Naive thymus-derived CD4-positive, alpha-beta T cell (primary cell): ENCODE measurements around the gene UQCR11. TPM values are rescaled to one million over a fixed set of nuclear protein-coding genes. Genes with fewer than 3 reads are reported as not detected.

Source experiments
- ATAC-seq: fragments of 150-1000 bp; cut with Tn5 transposase; 2 replicates; pipeline ENCODE4 v1.10.0; 2021; ENCODE audit warnings: mild to moderate bottlenecking, moderate library complexity
- CTCF ChIA-PET: fragments of 350-600 bp; sonication (Branson Sonifier 250); formaldehyde crosslinking; loops from one replicate; lab custom pipeline; 2021; ENCODE audit warnings: antibody characterized with exemption; lab: Charles Lee
- POLR2A ChIA-PET: fragments of 350-600 bp; sonication (Branson Sonifier 250); formaldehyde crosslinking; loops from one replicate; lab custom pipeline; 2021; ENCODE audit warnings: antibody characterized with exemption, inconsistent platforms; lab: Charles Lee
- DNase-seq, 9 donors: peaks; one replicate each; pipeline versions ENCODE4 v3.0.0 to v3.0.0-alpha.2; 2020 to 2022; ENCODE audit warnings: mixed read lengths in 1 of 9
- H3K27ac ChIP-seq: one replicate; pipeline ENCODE4 v1.7.0; 2013; ENCODE audit warnings: mild to moderate bottlenecking, low read depth, low read length, moderate library complexity
- H3K27me3 ChIP-seq, 2 donors: one replicate each; pipeline ENCODE4 v1.7.0; 2013; ENCODE audit warnings: low read length in 2 of 2, mild to moderate bottlenecking in 2 of 2, moderate library complexity in 2 of 2; ENCODE audit not compliant: control insufficient read depth in 2 of 2, insufficient read depth in 2 of 2
- H3K36me3 ChIP-seq, 3 experiments: 1 replicate in 2 of 3; 2 replicates in 1 of 3; pipeline ENCODE4 v1.7.0; 2013; ENCODE audit warnings: low read length in 3 of 3, mild to moderate bottlenecking in 3 of 3, moderate library complexity in 1 of 3; ENCODE audit not compliant: insufficient read depth in 3 of 3, control insufficient read depth in 2 of 3
- H3K4me1 ChIP-seq, 2 donors: one replicate each; pipeline ENCODE4 v1.7.0; 2013; ENCODE audit warnings: low read length in 2 of 2, mild to moderate bottlenecking in 2 of 2, moderate library complexity in 1 of 2; ENCODE audit not compliant: control insufficient read depth in 2 of 2, insufficient read depth in 2 of 2
- H3K4me3 ChIP-seq: 2 replicates; pipeline ENCODE4 v1.7.0; 2013; ENCODE audit warnings: mild to moderate bottlenecking, low read length
- H3K9me3 ChIP-seq, 3 experiments: 1 replicate in 2 of 3; 2 replicates in 1 of 3; pipeline ENCODE4 v1.7.0; 2013; ENCODE audit warnings: low read length in 3 of 3; ENCODE audit not compliant: control insufficient read depth in 2 of 3
- H3K27ac Mint-ChIP-seq, 9 donors: one replicate each; pipeline ENCODE4 v1.8.0; 2020 to 2022; ENCODE audit warnings: mixed read lengths in 9 of 9, mild to moderate bottlenecking in 8 of 9, moderate library complexity in 5 of 9, inconsistent platforms in 2 of 9
- H3K27me3 Mint-ChIP-seq, 5 donors: one replicate each; pipeline ENCODE4 v1.8.0; 2021 to 2022; ENCODE audit warnings: mixed read lengths in 5 of 5, mild to moderate bottlenecking in 1 of 5
- H3K36me3 Mint-ChIP-seq, 5 donors: one replicate each; pipeline ENCODE4 v1.8.0; 2020 to 2022; ENCODE audit warnings: mixed read lengths in 5 of 5, mild to moderate bottlenecking in 3 of 5, inconsistent platforms in 1 of 5
- H3K4me1 Mint-ChIP-seq, 7 donors: one replicate each; pipeline ENCODE4 v1.8.0; 2020 to 2022; ENCODE audit warnings: mixed read lengths in 7 of 7, mild to moderate bottlenecking in 3 of 7, inconsistent platforms in 1 of 7
- H3K4me3 Mint-ChIP-seq, 10 donors: one replicate each; pipeline ENCODE4 v1.8.0; 2020 to 2022; ENCODE audit warnings: mild to moderate bottlenecking in 10 of 10, mixed read lengths in 10 of 10, moderate library complexity in 6 of 10, inconsistent platforms in 2 of 10
- H3K9me3 Mint-ChIP-seq, 11 donors: one replicate each; pipeline ENCODE4 v1.8.0; 2020 to 2022; ENCODE audit warnings: mixed read lengths in 11 of 11, mild to moderate bottlenecking in 4 of 11, inconsistent platforms in 1 of 11, moderate library complexity in 1 of 11
- intact Hi-C, 2 donors: fragments of 100-400 bp; cut with micrococcal nuclease; formaldehyde crosslinking; loops; one replicate each; pipeline ENCODE4 v1.15.1; 2023
- polyA plus RNA-seq, 2 donors: library from polyadenylated mRNA; unstranded; fragments of 300-500 nt; fragmentation: Illumina TruSeq; gene quantifications; one replicate each; pipeline ENCODE4 v1.2.3, GENCODE V29; 2021
- total RNA-seq, 6 experiments: library from RNA in 5 of 6; stranded (reverse) in 5 of 6; gene quantifications; 1 replicate in 5 of 6; 2 replicates in 1 of 6; pipeline ENCODE4 v1.2.3 and lab custom pipeline; 2021 to 2026

The UQCR11 gene
- total and polyA plus RNA-seq, 7 experiments from 2014 or later = 94.3 to 606 (median 148) TPM

GRCh38 chr19:1613808-1614570, 8.7 kb upstream of the UQCR11 start:
- Histone ChIP-seq H3K36me3 (peaks cover 0 to 78% (median 6%) of the 10 kb centered on the region in 3 experiments), H3K27ac (no peak overlapping the region), H3K27me3 (no peaks in the 10 kb centered on the region), H3K4me3 (no peak overlapping the region), H3K9me3 (no peaks in the 10 kb centered on the region), H3K4me1 (peaks cover 10 to 15% of the 10 kb centered on the region in 2 donors)
- Mint-ChIP-seq H3K27me3 (no peaks in the 10 kb centered on the region), H3K4me3 (no peak overlapping the region), H3K36me3 (peaks cover 0 to 27% (median 8%) of the 10 kb centered on the region in 5 donors), H3K9me3 (peaks cover 0 to 2% (median 0%) of the 10 kb centered on the region in 11 donors), H3K27ac (peak overlapping the region in 1 of 9 donors; percentile 5), H3K4me1 (peaks cover 21 to 40% (median 29%) of the 10 kb centered on the region in 7 donors)
- ATAC-seq (no peak), DNase-seq (no peak)
- ChIA-PET POLR2A (interaction anchor here (0.6 kb wide), 1 partner anchor 15 kb away, joined by 3 read pairs; no protein-coding TSS in a partner anchor), CTCF (no interaction called here)
- intact Hi-C loops = no loop called here

GRCh38 chr19:1613146-1613545, 7.9 kb upstream of the UQCR11 start:
- Histone ChIP-seq H3K9me3 (no peaks in the 10 kb centered on the region), H3K27me3 (no peaks in the 10 kb centered on the region), H3K36me3 (peaks cover 0 to 70% (median 6%) of the 10 kb centered on the region in 3 experiments), H3K4me3 (no peak overlapping the region), H3K27ac (no peak overlapping the region), H3K4me1 (peaks cover 16 to 22% of the 10 kb centered on the region in 2 donors)
- Mint-ChIP-seq H3K27me3 (no peaks in the 10 kb centered on the region), H3K9me3 (peaks cover 0 to 2% (median 0%) of the 10 kb centered on the region in 11 donors), H3K36me3 (peaks cover 0 to 27% (median 8%) of the 10 kb centered on the region in 5 donors), H3K27ac (no peak overlapping the region), H3K4me1 (peaks cover 23 to 44% (median 32%) of the 10 kb centered on the region in 7 donors), H3K4me3 (no peak overlapping the region)
- intact Hi-C loops = no loop called here
- POLR2A ChIA-PET = interaction anchor here (0.5 kb wide), 1 partner anchor 159 kb away, joined by 3 read pairs; no protein-coding TSS in a partner anchor
- ATAC-seq (no peak), DNase-seq (no peak)
- CTCF ChIA-PET = no interaction called here

DNA sequence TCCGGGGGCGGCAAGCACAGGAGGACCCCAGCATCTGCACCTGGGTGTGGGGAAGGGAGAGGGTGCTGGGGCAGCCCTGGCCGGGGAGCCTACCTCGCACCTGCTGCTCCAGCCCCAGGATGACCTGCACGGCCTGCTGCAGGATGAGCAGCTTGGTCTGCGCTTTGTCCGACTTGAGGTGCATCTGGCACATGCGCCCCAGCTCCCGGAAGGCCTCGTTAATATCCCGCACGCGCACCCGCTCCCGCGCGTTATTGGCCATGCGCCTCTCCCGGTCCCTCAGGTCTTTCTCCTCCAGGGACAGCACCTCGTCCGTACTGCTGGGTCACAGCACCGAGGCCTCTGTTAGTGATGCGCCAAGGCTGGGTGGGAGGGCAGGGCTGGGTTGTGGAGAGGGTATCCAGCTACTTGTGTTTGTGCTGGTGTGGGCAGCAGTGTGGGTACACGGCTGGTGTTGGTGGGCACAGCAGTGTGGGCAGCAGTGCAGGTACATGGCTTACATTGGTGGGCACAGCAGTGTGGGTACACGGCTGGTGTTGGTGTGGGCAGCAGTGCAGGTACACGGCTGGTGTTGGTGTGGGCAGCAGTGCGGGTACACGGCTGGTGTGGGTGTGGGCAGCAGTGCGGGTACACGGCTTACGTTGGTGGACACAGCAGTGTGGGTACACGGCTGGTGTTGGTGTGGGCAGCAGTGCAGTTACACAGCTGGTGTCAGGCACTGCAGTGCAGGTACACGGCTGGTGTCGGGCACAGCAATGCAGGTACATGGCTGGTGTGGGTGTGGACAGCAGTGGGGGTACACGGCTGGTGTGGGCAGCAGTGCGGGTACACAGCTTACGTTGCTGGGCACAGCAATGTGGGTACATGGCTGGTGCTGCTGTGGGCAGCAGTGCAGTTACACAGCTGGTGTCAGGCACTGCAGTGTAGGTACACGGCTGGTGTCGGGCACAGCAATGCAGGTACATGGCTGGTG, 7.1 kb upstream of the UQCR11 start:
- Histone ChIP-seq H3K27me3 (no peaks in the 10 kb centered on the region), H3K4me1 (peaks cover 16 to 22% of the 10 kb centered on the region in 2 donors), H3K36me3 (peaks cover 0 to 63% (median 6%) of the 10 kb centered on the region in 3 experiments), H3K4me3 (no peak overlapping the region), H3K27ac (no peak overlapping the region), H3K9me3 (no peaks in the 10 kb centered on the region)
- Mint-ChIP-seq H3K9me3 (peaks cover 0 to 2% (median 0%) of the 10 kb centered on the region in 11 donors), H3K27me3 (no peaks in the 10 kb centered on the region), H3K36me3 (peaks cover 0 to 27% (median 8%) of the 10 kb centered on the region in 5 donors), H3K4me3 (no peak overlapping the region), H3K4me1 (peaks cover 18 to 40% (median 30%) of the 10 kb centered on the region in 7 donors), H3K27ac (peak overlapping the region in 1 of 9 donors; percentile 54)
- ChIA-PET CTCF (interaction anchor here (0.6 to 1.4 kb wide), 2 partner anchors 58 to 1347 kb away, joined by 3 to 4 read pairs; no protein-coding TSS in a partner anchor), POLR2A (interaction anchor here (0.5 kb wide), 1 partner anchor 159 kb away, joined by 3 read pairs; no protein-coding TSS in a partner anchor)
- ATAC-seq (no peak), DNase-seq (no peak)
- intact Hi-C loops = no loop called here

DNA sequence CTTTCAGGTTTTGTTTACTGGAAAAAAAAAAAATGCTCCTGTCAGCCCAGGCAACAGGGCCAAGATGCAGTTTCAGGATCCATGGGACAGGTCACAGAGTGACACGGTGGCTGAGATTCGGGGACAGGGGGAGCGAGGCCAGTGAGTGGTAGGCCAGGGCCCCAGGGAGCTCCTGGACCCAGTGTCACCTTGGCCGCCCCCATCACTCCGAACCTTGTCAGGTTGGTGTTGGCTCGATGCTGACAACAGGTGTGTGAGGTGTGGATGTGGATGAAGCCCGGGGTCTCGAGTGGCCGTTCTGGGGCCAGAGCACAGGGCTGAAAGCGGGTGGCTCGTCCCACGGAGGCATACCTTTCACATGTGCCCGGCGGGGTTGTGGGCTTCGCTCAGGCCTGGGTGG, 6.1 kb upstream of the UQCR11 start:
- Histone ChIP-seq H3K4me1 (peaks cover 18 to 23% of the 10 kb centered on the region in 2 donors), H3K27me3 (no peaks in the 10 kb centered on the region), H3K4me3 (no peak overlapping the region), H3K36me3 (peaks cover 0 to 56% (median 6%) of the 10 kb centered on the region in 3 experiments), H3K9me3 (no peaks in the 10 kb centered on the region), H3K27ac (no peak overlapping the region)
- DNase-seq (no peak), ATAC-seq (no peak)
- intact Hi-C loops = no loop called here
- Mint-ChIP-seq H3K9me3 (peaks cover 0 to 2% (median 0%) of the 10 kb centered on the region in 11 donors), H3K36me3 (peaks cover 0 to 19% (median 5%) of the 10 kb centered on the region in 5 donors), H3K27me3 (no peaks in the 10 kb centered on the region), H3K4me1 (peaks cover 8 to 39% (median 26%) of the 10 kb centered on the region in 7 donors), H3K4me3 (peak overlapping the region in 2 of 10 donors; percentile 2 to 23), H3K27ac (peak overlapping the region in 3 of 9 donors; percentile 23 to 70 (median 63))
- ChIA-PET CTCF (interaction anchor here (0.6 to 1.4 kb wide), 2 partner anchors 59 to 1348 kb away, joined by 3 to 4 read pairs; no protein-coding TSS in a partner anchor), POLR2A (interaction anchor here (0.7 kb wide), 1 partner anchor 735 kb away, joined by 4 read pairs; no protein-coding TSS in a partner anchor)

DNA sequence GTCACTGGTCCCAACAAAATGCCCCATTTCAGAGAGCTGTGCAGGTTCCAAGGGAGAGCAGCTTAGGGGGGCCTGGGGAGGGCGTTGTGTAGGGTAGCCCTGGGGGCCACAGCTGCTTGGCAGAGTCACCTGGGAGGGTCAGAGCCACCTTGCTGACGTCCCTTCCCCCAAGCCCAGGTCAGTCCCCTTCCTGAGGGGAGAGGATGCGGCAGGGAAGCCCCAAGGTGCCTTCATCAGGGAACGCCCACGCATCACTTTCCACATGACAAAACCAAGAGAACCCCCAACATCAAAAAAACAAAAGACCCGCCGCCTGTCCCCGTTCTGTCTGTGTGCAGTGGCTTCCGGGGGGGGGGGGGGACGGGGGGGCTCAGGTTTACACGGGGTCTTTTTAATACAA, 5.3 kb upstream of the UQCR11 start:
- peaks cover 0 to 2% (median 0%) of the 10 kb centered on the region in 11 donors for H3K9me3 Mint-ChIP-seq
- peak overlapping the region in 3 of 9 donors; percentile 28 to 63 (median 31) for H3K27ac Mint-ChIP-seq
- peaks cover 14 to 47% (median 33%) of the 10 kb centered on the region in 7 donors for H3K4me1 Mint-ChIP-seq
- intact Hi-C loops = no loop called here
- H3K27me3 Mint-ChIP-seq = no peaks in the 10 kb centered on the region
- DNase-seq (no peak), ATAC-seq (no peak)
- H3K9me3 ChIP-seq = no peaks in the 10 kb centered on the region
- CTCF ChIA-PET = no interaction called here
- H3K4me3 ChIP-seq = no peak overlapping the region
- no peaks in the 10 kb centered on the region for H3K27me3 ChIP-seq
- H3K27ac ChIP-seq = no peak overlapping the region
- H3K4me3 Mint-ChIP-seq = peak overlapping the region in 1 of 10 donors; percentile 23
- H3K36me3 Mint-ChIP-seq = peaks cover 0 to 15% (median under 1%) of the 10 kb centered on the region in 5 donors
- POLR2A ChIA-PET = interaction anchor here (0.7 kb wide), 1 partner anchor 736 kb away, joined by 4 read pairs; no protein-coding TSS in a partner anchor
- H3K36me3 ChIP-seq = peaks cover 0 to 50% (median 6%) of the 10 kb centered on the region in 3 experiments
- peaks cover 23 to 27% of the 10 kb centered on the region in 2 donors for H3K4me1 ChIP-seq
